ENCODE data around the gene CD58. TPM values are rescaled to one million over a fixed set of nuclear protein-coding genes. Genes with fewer than 3 reads are reported as not detected.
A peak's percentile ranks its signal among the peaks of the same experiment; 100 is the strongest.

CD58 gene
- total RNA-seq, 4 donors from 2014 or later, result 22.3 to 79.7 (median 24.4) TPM

DNA sequence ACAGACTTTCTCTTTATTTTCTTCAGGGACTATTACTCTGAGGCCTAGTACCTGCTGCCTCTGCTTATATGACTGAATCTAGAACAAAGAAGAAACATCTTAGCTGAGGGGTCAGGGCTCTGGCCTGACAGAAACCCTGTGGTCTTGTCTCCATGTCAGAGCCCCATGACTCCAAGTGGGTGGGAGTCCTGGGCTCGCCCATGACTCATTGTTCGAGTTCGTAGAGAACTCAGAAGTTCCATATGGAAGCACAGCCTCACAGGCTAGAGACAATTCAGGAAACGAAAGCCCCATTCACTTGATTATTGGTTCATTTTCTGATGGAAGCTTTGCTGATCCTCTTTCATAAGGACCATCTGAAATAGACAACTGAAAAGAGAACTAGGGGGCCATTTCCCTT lies 73.2 kb downstream of the CD58 start:
- DNase-seq, result no peak
- H3K27ac ChIP-seq, result no peak overlapping the region
- H3K4me1 ChIP-seq, result no peaks in the 10 kb centered on the region
- intact Hi-C loops (cut with DNase I; ENCODE audit: low total_unique reads), result loop anchor here (5.0 kb wide), 1 partner anchor 355 kb away; no protein-coding TSS in a partner anchor
- H3K4me3 ChIP-seq, result no peak overlapping the region
- no peaks in the 10 kb centered on the region for H3K27me3 ChIP-seq
- no peaks in the 10 kb centered on the region for H3K9me3 ChIP-seq
- no peak for TF ChIP-seq POLR2A (IDR thresholded peaks at IDR 0.05)
- TF ChIP-seq, protein P1, sequence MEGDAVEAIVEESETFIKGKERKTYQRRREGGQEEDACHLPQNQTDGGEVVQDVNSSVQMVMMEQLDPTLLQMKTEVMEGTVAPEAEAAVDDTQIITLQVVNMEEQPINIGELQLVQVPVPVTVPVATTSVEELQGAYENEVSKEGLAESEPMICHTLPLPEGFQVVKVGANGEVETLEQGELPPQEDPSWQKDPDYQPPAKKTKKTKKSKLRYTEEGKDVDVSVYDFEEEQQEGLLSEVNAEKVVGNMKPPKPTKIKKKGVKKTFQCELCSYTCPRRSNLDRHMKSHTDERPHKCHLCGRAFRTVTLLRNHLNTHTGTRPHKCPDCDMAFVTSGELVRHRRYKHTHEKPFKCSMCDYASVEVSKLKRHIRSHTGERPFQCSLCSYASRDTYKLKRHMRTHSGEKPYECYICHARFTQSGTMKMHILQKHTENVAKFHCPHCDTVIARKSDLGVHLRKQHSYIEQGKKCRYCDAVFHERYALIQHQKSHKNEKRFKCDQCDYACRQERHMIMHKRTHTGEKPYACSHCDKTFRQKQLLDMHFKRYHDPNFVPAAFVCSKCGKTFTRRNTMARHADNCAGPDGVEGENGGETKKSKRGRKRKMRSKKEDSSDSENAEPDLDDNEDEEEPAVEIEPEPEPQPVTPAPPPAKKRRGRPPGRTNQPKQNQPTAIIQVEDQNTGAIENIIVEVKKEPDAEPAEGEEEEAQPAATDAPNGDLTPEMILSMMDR (IDR thresholded peaks at IDR 0.05), result no peak
- H3K36me3 ChIP-seq, result no peaks in the 10 kb centered on the region

DNA sequence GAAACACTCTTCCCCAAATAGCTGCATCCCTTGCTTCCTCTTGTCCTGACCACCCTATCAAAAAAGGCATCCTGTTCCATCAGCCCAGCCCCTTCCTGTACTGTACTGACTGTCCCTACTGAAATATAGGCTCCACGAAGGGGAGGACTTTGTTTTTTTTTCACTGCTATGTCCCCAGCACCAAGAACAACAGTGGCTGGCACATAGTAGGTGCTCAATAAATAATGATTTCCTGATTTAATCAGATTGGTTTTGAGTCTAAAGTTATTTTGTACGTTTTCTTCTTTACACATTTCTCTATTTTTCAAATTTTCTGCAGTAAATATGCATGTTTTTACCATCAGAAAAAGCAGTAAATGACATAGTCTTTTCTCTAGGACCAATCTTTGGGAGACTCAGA lies 73.9 kb downstream of the CD58 start:
- no peaks in the 10 kb centered on the region for H3K4me1 ChIP-seq
- no peak for TF ChIP-seq POLR2A (IDR thresholded peaks at IDR 0.05)
- TF ChIP-seq, protein P1 (IDR thresholded peaks at IDR 0.05), result no peak
- no peaks in the 10 kb centered on the region for H3K27me3 ChIP-seq
- intact Hi-C loops (cut with DNase I; ENCODE audit: low total_unique reads), result loop anchor here (5.0 kb wide), 1 partner anchor 355 kb away; no protein-coding TSS in a partner anchor
- DNase-seq, result no peak
- no peak overlapping the region for H3K27ac ChIP-seq
- H3K9me3 ChIP-seq, result no peaks in the 10 kb centered on the region
- H3K4me3 ChIP-seq, result no peak overlapping the region
- no peaks in the 10 kb centered on the region for H3K36me3 ChIP-seq

DNA sequence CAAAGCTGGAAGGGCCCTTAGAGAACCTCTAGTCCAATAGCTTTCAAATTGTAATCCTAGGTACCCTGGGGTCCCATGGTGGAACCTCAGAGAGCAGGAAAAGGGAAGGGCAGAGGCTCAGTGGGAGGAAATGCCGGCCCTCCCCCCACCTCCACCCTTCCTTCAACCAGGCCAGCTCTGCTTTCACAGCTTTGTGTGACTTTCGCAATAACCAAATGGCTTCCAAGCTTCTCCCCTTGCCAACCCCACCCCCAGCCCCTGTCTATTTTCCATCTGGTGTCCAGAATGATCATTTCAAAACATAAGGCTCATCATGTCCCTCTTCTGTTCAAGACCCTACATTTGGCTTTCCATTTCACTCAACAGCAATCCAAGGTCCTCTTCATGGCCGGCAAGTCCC lies 74.4 kb downstream of the CD58 start:
- Histone ChIP-seq H3K27ac (no peak overlapping the region), H3K4me1 (no peaks in the 10 kb centered on the region), H3K4me3 (no peak overlapping the region), H3K36me3 (no peaks in the 10 kb centered on the region), H3K27me3 (no peaks in the 10 kb centered on the region), H3K9me3 (no peaks in the 10 kb centered on the region)
- DNase-seq, result peak in 1 of 2 donors; percentile 35
- intact Hi-C loops (cut with DNase I; ENCODE audit: low total_unique reads), result loop anchor here (5.0 kb wide), 1 partner anchor 354 kb away; no protein-coding TSS in a partner anchor
- TF ChIP-seq, protein P1 (IDR thresholded peaks at IDR 0.05), result no peak
- no peak for TF ChIP-seq POLR2A (IDR thresholded peaks at IDR 0.05)

DNA sequence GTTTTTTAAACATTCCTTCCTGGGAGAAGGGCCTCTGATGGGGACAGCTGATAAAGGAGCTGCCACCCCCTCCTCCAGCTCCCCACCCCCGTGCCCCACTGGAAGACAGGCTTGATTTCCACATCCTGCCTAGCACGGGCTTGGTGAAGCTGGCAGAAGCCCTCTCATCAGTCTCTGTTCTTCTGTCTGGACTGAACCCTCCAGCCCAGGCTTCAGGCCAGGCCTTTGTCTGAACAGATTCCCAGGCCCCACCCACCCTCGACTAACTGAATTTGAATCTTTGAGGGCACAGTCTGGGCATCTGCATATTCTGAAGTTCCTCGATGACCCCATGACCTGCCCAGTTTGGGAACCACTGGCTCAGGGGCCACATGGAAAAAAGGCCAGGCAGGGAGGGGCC lies 75.3 kb downstream of the CD58 start:
- Histone ChIP-seq H3K27ac (no peak overlapping the region), H3K4me1 (no peaks in the 10 kb centered on the region), H3K4me3 (no peak overlapping the region), H3K27me3 (no peaks in the 10 kb centered on the region), H3K9me3 (no peaks in the 10 kb centered on the region), H3K36me3 (no peaks in the 10 kb centered on the region)
- DNase-seq, result no peak
- TF ChIP-seq POLR2A (IDR thresholded peaks at IDR 0.05), result no peak
- TF ChIP-seq, protein P1 (IDR thresholded peaks at IDR 0.05), result no peak
- intact Hi-C loops (cut with DNase I; ENCODE audit: low total_unique reads), result loop anchor here (5.0 kb wide), 1 partner anchor 353 kb away; no protein-coding TSS in a partner anchor

DNA sequence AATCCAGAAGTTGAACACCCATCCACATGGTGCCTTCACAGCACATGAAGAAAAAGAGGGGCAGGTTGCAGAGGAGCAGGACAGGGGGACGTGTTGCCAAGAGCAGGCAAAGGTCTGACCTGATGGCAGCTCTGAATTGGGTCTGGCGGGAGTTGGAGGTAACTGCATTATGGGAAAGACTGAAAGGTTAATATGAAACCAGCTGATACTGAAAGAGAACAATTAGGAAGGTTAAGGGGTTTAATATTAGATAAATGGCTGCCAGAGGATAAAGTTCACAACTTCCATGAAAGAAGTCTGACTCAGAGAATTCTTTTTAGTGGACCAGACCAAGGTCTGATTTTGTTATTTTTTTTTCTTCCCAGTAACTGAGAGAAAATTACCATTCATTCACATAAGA lies 76.1 kb downstream of the CD58 start:
- no peak for DNase-seq
- H3K9me3 ChIP-seq, result no peaks in the 10 kb centered on the region
- TF ChIP-seq, protein P1 (IDR thresholded peaks at IDR 0.05), result no peak
- no peak for TF ChIP-seq POLR2A (IDR thresholded peaks at IDR 0.05)
- H3K4me3 ChIP-seq, result no peak overlapping the region
- H3K4me1 ChIP-seq, result no peaks in the 10 kb centered on the region
- H3K27ac ChIP-seq, result no peak overlapping the region
- H3K27me3 ChIP-seq, result no peaks in the 10 kb centered on the region
- no peaks in the 10 kb centered on the region for H3K36me3 ChIP-seq
- intact Hi-C loops (cut with DNase I; ENCODE audit: low total_unique reads), result loop anchor here (5.0 kb wide), 1 partner anchor 352 kb away; no protein-coding TSS in a partner anchor
